H1 (cell line): ENCODE results near the gene PPARD. TPM values are rescaled to one million over a fixed set of nuclear protein-coding genes. Genes with fewer than 3 reads are reported as not detected.
A peak's percentile ranks its signal among the peaks of the same experiment; 100 is the strongest.

ENCODE experiments used
- ASH2L ChIP-seq: fragments of 200-600, 300-600 bp; sonication (generic); IDR thresholded peaks from one replicate; pipeline ENCODE4 v1.7.1; 2017; ENCODE audit warnings: low read length
- CHD1 ChIP-seq: IDR thresholded peaks from 2 replicates; pipeline ENCODE4 v1.6.1; 2012; ENCODE audit warnings: low read depth, low read length, improper control_type of control experiment
- HDAC6 ChIP-seq: IDR thresholded peaks from one replicate; pipeline ENCODE4 v1.7.1; 2012; ENCODE audit warnings: low read depth, mild to moderate bottlenecking, inconsistent platforms, low read length, moderate library complexity
- POLR2A ChIP-seq, 2 experiments: IDR thresholded peaks; 1 replicate in 1 of 2; 2 replicates in 1 of 2; pipeline ENCODE4 v1.6.1; 2011; ENCODE audit warnings: low read depth in 2 of 2, low read length in 2 of 2, mild to moderate bottlenecking in 2 of 2; ENCODE audit errors: control extremely low read depth in 1 of 2
- POLR2AphosphoS5 ChIP-seq: IDR thresholded peaks from 2 replicates; pipeline ENCODE4 v1.6.1; 2011; ENCODE audit warnings: low read depth, low read length
- USF2 ChIP-seq: IDR thresholded peaks from 2 replicates; pipeline ENCODE4 v1.6.1; 2011; ENCODE audit warnings: low read length, improper control_type of control experiment
- polyA plus RNA-seq, 7 experiments: library from polyadenylated mRNA; depleted of rRNA in 3 of 7; stranded (reverse) in 5 of 7; unstranded in 2 of 7; fragments of >200 nt in 5 of 7; fragments of 200-250 nt in 2 of 7; gene quantifications; 1 replicate in 5 of 7; 2 replicates in 1 of 7; 4 replicates in 1 of 7; pipeline versions ENCODE4 v1.2.1 to v1.2.3, GENCODE V29; 2011 to 2013; ENCODE audit warnings: missing spikeins in 2 of 7, mixed read lengths in 2 of 7
- total RNA-seq: library from RNA; stranded (reverse); fragmentation: NEBNext Ultra II Directional; extraction: Animal tissue kit (Norgen Biotek cat#: 25700); gene quantifications from 2 replicates; pipeline ENCODE4 v1.2.1, GENCODE V29; 2021

The PPARD gene
- total and polyA plus RNA-seq, 2 of the 8 experiments (the other 6 are each of a cell fraction or from before 2014, with no cell fraction given): 14.6 to 14.9 TPM

- TF ChIP-seq POLR2A (IDR thresholded peaks at IDR 0.05; ENCODE audit: control extremely low read depth in 1 of 2, low read depth in 2 of 2, low read length in 2 of 2) (peak in 1 of 2 experiments; percentile 83; a peak in 2 of 3 replicates), USF2 (peak; percentile 2; the same call in 1 of the 2 replicates), HDAC6 (no peak), POLR2AphosphoS5 (peak; percentile 85), CHD1 (no peak), ASH2L (no peak)
- TF ChIP-seq, all 59 proteins: peak for 4
Measured at GRCh38 chr6:35474131-35474941, 132.0 kb downstream of the PPARD start (continued).
